Breast epithelium (tissue), 4 donors: ENCODE measurements around the gene PKD1L1. TPM values are rescaled to one million over a fixed set of nuclear protein-coding genes. Genes with fewer than 3 reads are reported as not detected.

Experiments
- DNase-seq, 2 donors: peaks; one replicate each; pipeline ENCODE4 v3.0.0-alpha.2; 2019; ENCODE audit warnings: low spot score in 2 of 2
- H3K27ac ChIP-seq, 2 donors: fragments of 200-600 bp; sonication (generic) in 1 of 2; one replicate each; pipeline ENCODE4 v1.5.1; 2016 to 2019; ENCODE audit warnings: mild to moderate bottlenecking in 1 of 2
- H3K27me3 ChIP-seq, 2 donors: fragments of 200-600 bp; sonication (generic) in 1 of 2; one replicate each; pipeline versions ENCODE4 v1.5.1 to v1.6.0; 2017 to 2019; ENCODE audit warnings: control low read depth in 1 of 2, mild to moderate bottlenecking in 1 of 2
- H3K36me3 ChIP-seq: fragments of 200-600 bp; one replicate; pipeline ENCODE4 v1.5.1; 2019
- H3K4me1 ChIP-seq, 2 donors: fragments of 200-600 bp; sonication (generic); one replicate each; pipeline ENCODE4 v1.5.1; 2016 to 2019; ENCODE audit warnings: control low read depth in 1 of 2
- H3K4me3 ChIP-seq, 3 donors: fragments of 200-600 bp; sonication (generic); 1 replicate in 2 of 3; 2 replicates in 1 of 3; pipeline ENCODE4 v1.5.1; 2016 to 2019; ENCODE audit warnings: mild to moderate bottlenecking in 3 of 3, moderate library complexity in 2 of 3
- H3K9me3 ChIP-seq, 2 donors: fragments of 200-600 bp; sonication (generic) in 1 of 2; one replicate each; pipeline ENCODE4 v1.5.1; 2016 to 2019; ENCODE audit warnings: control low read depth in 1 of 2
- CTCF ChIP-seq, 3 donors: fragments of 450-650 bp; IDR thresholded peaks; one replicate each; pipeline ENCODE4 v1.5.1; 2016 to 2017; ENCODE audit warnings: antibody characterized with exemption in 3 of 3, mild to moderate bottlenecking in 3 of 3, moderate library complexity in 3 of 3
- POLR2A ChIP-seq: fragments of 450-650 bp; IDR thresholded peaks from one replicate; pipeline ENCODE4 v1.6.1; 2016; ENCODE audit warnings: antibody characterized with exemption, mild to moderate bottlenecking, moderate library complexity
- POLR2AphosphoS5 ChIP-seq, 3 donors: sonication (generic); formaldehyde crosslinking; IDR thresholded peaks; one replicate each; pipeline ENCODE4 v1.6.1; 2017; ENCODE audit warnings: antibody characterized with exemption in 3 of 3
- intact Hi-C: fragments of 100-400 bp; cut with DNase I; formaldehyde crosslinking; loops from one replicate; pipeline ENCODE4 v1.15.1; 2023; ENCODE audit warnings: low total_unique reads
- total RNA-seq, 3 donors: library from RNA; depleted of rRNA; stranded (reverse); fragments of >200 nt; gene quantifications; one replicate each; pipeline ENCODE4 v1.1.0, GENCODE V29; 2016

The PKD1L1 gene
- total RNA-seq, 3 donors from 2014 or later, result 0.32 to 0.44 (median 0.33) TPM

GRCh38 chr7:47827871-47828270 lies 120.4 kb downstream of the PKD1L1 start:
- intact Hi-C loops, result no loop called here
- H3K27ac ChIP-seq, result peak overlapping the region in 1 of 2 donors; percentile 73
- TF ChIP-seq POLR2AphosphoS5 (IDR thresholded peaks at IDR 0.05) (no peak), CTCF (IDR thresholded peaks at IDR 0.05) (no peak), POLR2A (no peak)
- peak in 1 of 2 donors; percentile 3 for DNase-seq
- no peaks in the 10 kb centered on the region for H3K36me3 ChIP-seq
- no peaks in the 10 kb centered on the region for H3K9me3 ChIP-seq
- peaks cover 0 to 5% of the 10 kb centered on the region in 2 donors for H3K4me1 ChIP-seq
- H3K27me3 ChIP-seq, result no peaks in the 10 kb centered on the region
- H3K4me3 ChIP-seq, result no peak overlapping the region

- intact Hi-C loops, result no loop called here
- no peaks in the 10 kb centered on the region for H3K9me3 ChIP-seq
- peak overlapping the region; percentile 55 to 73 for H3K27ac ChIP-seq
- peak in 1 of 2 donors; percentile 73 for DNase-seq
- no peaks in the 10 kb centered on the region for H3K27me3 ChIP-seq
- H3K4me3 ChIP-seq, result no peak overlapping the region
- TF ChIP-seq CTCF (IDR thresholded peaks at IDR 0.05) (no peak), POLR2A (no peak), POLR2AphosphoS5 (IDR thresholded peaks at IDR 0.05) (no peak)
- no peaks in the 10 kb centered on the region for H3K36me3 ChIP-seq
- peaks cover 0 to 5% of the 10 kb centered on the region in 2 donors for H3K4me1 ChIP-seq
Measured at GRCh38 chr7:47827351-47827756, 120.9 kb downstream of the PKD1L1 start.

- no peaks in the 10 kb centered on the region for H3K27me3 ChIP-seq
- intact Hi-C loops, result no loop called here
- H3K27ac ChIP-seq, result peak overlapping the region; percentile 55 to 73
- peak in 1 of 2 donors; percentile 14 for DNase-seq
- H3K36me3 ChIP-seq, result no peaks in the 10 kb centered on the region
- no peak overlapping the region for H3K4me3 ChIP-seq
- TF ChIP-seq POLR2AphosphoS5 (IDR thresholded peaks at IDR 0.05), result no peak
- no peak for TF ChIP-seq CTCF (IDR thresholded peaks at IDR 0.05)
- TF ChIP-seq POLR2A, result no peak
- no peaks in the 10 kb centered on the region for H3K9me3 ChIP-seq
- peaks cover 0 to 5% of the 10 kb centered on the region in 2 donors for H3K4me1 ChIP-seq
Measured at GRCh38 chr7:47826754-47827153, 121.5 kb downstream of the PKD1L1 start.

GRCh38 chr7:47819607-47819920 lies 128.7 kb downstream of the PKD1L1 start:
- Histone ChIP-seq H3K9me3 (no peaks in the 10 kb centered on the region), H3K27ac (no peak overlapping the region), H3K4me1 (no peaks in the 10 kb centered on the region), H3K27me3 (no peaks in the 10 kb centered on the region), H3K36me3 (no peaks in the 10 kb centered on the region), H3K4me3 (no peak overlapping the region)
- intact Hi-C loops, result no loop called here
- TF ChIP-seq CTCF (IDR thresholded peaks at IDR 0.05) (no peak), POLR2A (no peak), POLR2AphosphoS5 (IDR thresholded peaks at IDR 0.05) (no peak)
- DNase-seq, result no peak

GRCh38 chr7:47818796-47819606 lies 129.3 kb downstream of the PKD1L1 start:
- H3K9me3 ChIP-seq, result no peaks in the 10 kb centered on the region
- no peaks in the 10 kb centered on the region for H3K27me3 ChIP-seq
- H3K36me3 ChIP-seq, result no peaks in the 10 kb centered on the region
- H3K4me3 ChIP-seq, result no peak overlapping the region
- TF ChIP-seq POLR2AphosphoS5 (IDR thresholded peaks at IDR 0.05) (peak in 1 of 3 donors; percentile 58), POLR2A (no peak), CTCF (IDR thresholded peaks at IDR 0.05) (peak; percentile 91 to 95 (median 94))
- no peaks in the 10 kb centered on the region for H3K4me1 ChIP-seq
- intact Hi-C loops, result no loop called here
- DNase-seq, result peak; percentile 58 to 66
- no peak overlapping the region for H3K27ac ChIP-seq
